Suprapubic skin (tissue), 3 donors: ENCODE measurements around the gene RNF39.

Source experiments
- CTCF ChIP-seq, 2 donors: fragments of 200-600 bp in 1 of 2; fragments of 450-650 bp in 1 of 2; sonication (generic) in 1 of 2; IDR thresholded peaks; one replicate each; pipeline ENCODE4 v1.5.1; 2016 to 2019; ENCODE audit warnings: antibody characterized with exemption in 2 of 2, mild to moderate bottlenecking in 1 of 2, moderate library complexity in 1 of 2
- POLR2A ChIP-seq, 2 donors: fragments of 450-650 bp; IDR thresholded peaks; one replicate each; pipeline ENCODE4 v1.6.1; 2017; ENCODE audit warnings: antibody characterized with exemption in 2 of 2, mild to moderate bottlenecking in 2 of 2, moderate library complexity in 2 of 2

GRCh38 chr6:30042476-30042875 is 33.1 kb downstream of the RNF39 start:
- no peak for TF ChIP-seq CTCF (IDR thresholded peaks at IDR 0.05)
- no peak for TF ChIP-seq POLR2A (IDR thresholded peaks at IDR 0.05)
